Tibial nerve (tissue), 4 donors: Measurements from ENCODE around the gene CCL16. TPM values are rescaled to one million over a fixed set of nuclear protein-coding genes. Genes with fewer than 3 reads are reported as not detected.

Source experiments
- DNase-seq, 2 donors: peaks; one replicate each; pipeline ENCODE4 v3.0.0-alpha.2; 2019; ENCODE audit warnings: low spot score in 2 of 2
- H3K27ac ChIP-seq, 4 donors: fragments of 200-600 bp; sonication (generic) in 3 of 4; one replicate each; pipeline ENCODE4 v1.5.1; 2017 to 2019; ENCODE audit warnings: mild to moderate bottlenecking in 1 of 4
- H3K27me3 ChIP-seq, 2 donors: fragments of 200-600 bp; sonication (generic) in 1 of 2; one replicate each; pipeline versions ENCODE4 v1.5.1 to v1.6.0; 2017 to 2019
- H3K36me3 ChIP-seq, 3 donors: fragments of 200-600 bp; sonication (generic); one replicate each; pipeline ENCODE4 v1.5.1; 2018 to 2019
- H3K4me1 ChIP-seq, 4 donors: fragments of 200-600 bp; sonication (generic) in 3 of 4; one replicate each; pipeline ENCODE4 v1.5.1; 2017 to 2019
- H3K4me3 ChIP-seq, 4 donors: fragments of 200-600 bp; sonication (generic) in 3 of 4; one replicate each; pipeline ENCODE4 v1.5.1; 2017 to 2019; ENCODE audit warnings: mild to moderate bottlenecking in 1 of 4, moderate library complexity in 1 of 4
- H3K9me3 ChIP-seq, 4 donors: fragments of 200-600 bp; sonication (generic) in 3 of 4; one replicate each; pipeline ENCODE4 v1.5.1; 2017 to 2019
- EP300 ChIP-seq, 2 donors: sonication (generic); formaldehyde crosslinking; IDR thresholded peaks; one replicate each; pipeline ENCODE4 v1.6.1; 2017; ENCODE audit warnings: antibody characterized with exemption in 2 of 2, mild to moderate bottlenecking in 1 of 2
- POLR2A ChIP-seq, 2 donors: fragments of 450-650 bp; IDR thresholded peaks; one replicate each; pipeline ENCODE4 v1.6.1; 2017; ENCODE audit warnings: antibody characterized with exemption in 2 of 2, mild to moderate bottlenecking in 2 of 2, moderate library complexity in 2 of 2
- WGBS, 2 donors: methylation state at CpG; one replicate each; pipeline ENCODE4 v1.1.5; 2018; 5-methylcytosine and 5-hydroxymethylcytosine counted together
- total RNA-seq, 4 donors: library from RNA; depleted of rRNA; stranded (reverse); fragments of >200 nt; gene quantifications; one replicate each; pipeline ENCODE4 v1.1.0, GENCODE V29; 2016
- TF ChIP-seq, protein P1 (sequence below), 5 experiments: fragments of 200-600 bp in 3 of 5; fragments of 450-650 bp in 2 of 5; sonication (generic) in 3 of 5; IDR thresholded peaks; one replicate each; pipeline ENCODE4 v1.5.1; 2016 to 2019; ENCODE audit warnings: antibody characterized with exemption in 5 of 5, mild to moderate bottlenecking in 3 of 5, moderate library complexity in 2 of 5

Gene CCL16
- total RNA-seq, 4 donors from 2014 or later, result not detected

DNA sequence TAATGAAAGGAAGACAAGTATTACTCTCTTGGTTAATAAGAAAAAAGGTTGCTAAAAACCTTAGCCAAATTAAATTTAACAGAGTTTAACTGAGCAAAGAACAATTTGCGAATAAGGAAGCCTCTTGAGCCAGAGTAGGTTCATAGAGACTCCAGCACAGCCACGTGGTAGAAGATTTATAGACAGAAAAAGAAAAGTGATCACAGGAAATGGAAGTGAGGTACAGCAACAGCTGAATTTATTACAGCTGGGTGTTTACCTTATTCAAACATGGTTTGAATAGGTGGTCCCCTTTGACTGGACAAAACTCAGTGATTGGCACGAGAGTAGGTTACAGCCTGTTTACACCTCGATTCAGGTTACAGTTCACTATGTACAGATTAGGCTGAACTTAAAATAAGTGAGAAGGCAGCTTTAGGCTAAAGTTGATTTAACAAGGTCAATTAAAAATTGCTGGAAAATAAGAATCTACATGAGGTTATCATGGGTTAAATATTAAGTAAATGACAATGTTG lies 23.4 kb upstream of the CCL16 start:
- Histone ChIP-seq H3K4me1 (no peaks in the 10 kb centered on the region), H3K27me3 (no peaks in the 10 kb centered on the region)
- 45 to 56% methylated on average over 4 of the region's 4 CpGs for whole genome bisulfite sequencing, 2 donors

DNA sequence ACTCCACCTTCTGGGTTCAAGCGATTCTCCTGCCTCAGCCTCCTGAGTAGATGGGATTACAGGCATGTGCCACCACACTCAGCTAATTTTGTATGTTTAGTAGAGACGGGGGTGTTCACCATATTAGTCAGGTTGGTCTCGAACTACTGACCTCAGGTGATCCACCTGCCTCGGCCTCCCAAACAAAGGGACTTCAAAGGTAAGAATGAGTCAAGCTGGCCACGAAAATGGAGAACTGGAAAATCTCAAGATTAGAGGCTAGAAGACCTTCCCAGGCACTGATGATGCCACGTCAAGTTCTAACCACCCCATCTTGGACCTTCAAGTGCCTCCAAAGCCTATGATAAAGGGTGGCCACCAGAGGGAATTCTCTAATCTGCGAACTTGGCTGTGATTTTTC lies 21.3 kb upstream of the CCL16 start:
- DNase-seq, result no peak
- H3K4me3 ChIP-seq, result no peak overlapping the region
- H3K36me3 ChIP-seq, result no peaks in the 10 kb centered on the region
- no peak for TF ChIP-seq EP300 (IDR thresholded peaks at IDR 0.05)
- TF ChIP-seq POLR2A (IDR thresholded peaks at IDR 0.05), result no peak
- TF ChIP-seq, protein P1, sequence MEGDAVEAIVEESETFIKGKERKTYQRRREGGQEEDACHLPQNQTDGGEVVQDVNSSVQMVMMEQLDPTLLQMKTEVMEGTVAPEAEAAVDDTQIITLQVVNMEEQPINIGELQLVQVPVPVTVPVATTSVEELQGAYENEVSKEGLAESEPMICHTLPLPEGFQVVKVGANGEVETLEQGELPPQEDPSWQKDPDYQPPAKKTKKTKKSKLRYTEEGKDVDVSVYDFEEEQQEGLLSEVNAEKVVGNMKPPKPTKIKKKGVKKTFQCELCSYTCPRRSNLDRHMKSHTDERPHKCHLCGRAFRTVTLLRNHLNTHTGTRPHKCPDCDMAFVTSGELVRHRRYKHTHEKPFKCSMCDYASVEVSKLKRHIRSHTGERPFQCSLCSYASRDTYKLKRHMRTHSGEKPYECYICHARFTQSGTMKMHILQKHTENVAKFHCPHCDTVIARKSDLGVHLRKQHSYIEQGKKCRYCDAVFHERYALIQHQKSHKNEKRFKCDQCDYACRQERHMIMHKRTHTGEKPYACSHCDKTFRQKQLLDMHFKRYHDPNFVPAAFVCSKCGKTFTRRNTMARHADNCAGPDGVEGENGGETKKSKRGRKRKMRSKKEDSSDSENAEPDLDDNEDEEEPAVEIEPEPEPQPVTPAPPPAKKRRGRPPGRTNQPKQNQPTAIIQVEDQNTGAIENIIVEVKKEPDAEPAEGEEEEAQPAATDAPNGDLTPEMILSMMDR (IDR thresholded peaks at IDR 0.05), result no peak
- H3K27me3 ChIP-seq, result no peaks in the 10 kb centered on the region
- no peak overlapping the region for H3K27ac ChIP-seq
- no peaks in the 10 kb centered on the region for H3K4me1 ChIP-seq
- 90 to 92% methylated on average over 7 of the region's 7 CpGs for WGBS, 2 donors
- peaks cover 0 to 1% (median 0%) of the 10 kb centered on the region in 4 donors for H3K9me3 ChIP-seq

More for the DNA sequence above, 23.4 kb upstream of the CCL16 start:
- TF ChIP-seq EP300 (IDR thresholded peaks at IDR 0.05) (no peak), POLR2A (IDR thresholded peaks at IDR 0.05) (no peak)
- TF ChIP-seq, protein P1 (IDR thresholded peaks at IDR 0.05), result no peak
- peaks cover 0 to 22% (median 0%) of the 10 kb centered on the region in 4 donors for H3K9me3 ChIP-seq
- H3K4me3 ChIP-seq, result no peak overlapping the region
- H3K27ac ChIP-seq, result no peak overlapping the region
- H3K36me3 ChIP-seq, result no peaks in the 10 kb centered on the region
- no peak for DNase-seq

DNA sequence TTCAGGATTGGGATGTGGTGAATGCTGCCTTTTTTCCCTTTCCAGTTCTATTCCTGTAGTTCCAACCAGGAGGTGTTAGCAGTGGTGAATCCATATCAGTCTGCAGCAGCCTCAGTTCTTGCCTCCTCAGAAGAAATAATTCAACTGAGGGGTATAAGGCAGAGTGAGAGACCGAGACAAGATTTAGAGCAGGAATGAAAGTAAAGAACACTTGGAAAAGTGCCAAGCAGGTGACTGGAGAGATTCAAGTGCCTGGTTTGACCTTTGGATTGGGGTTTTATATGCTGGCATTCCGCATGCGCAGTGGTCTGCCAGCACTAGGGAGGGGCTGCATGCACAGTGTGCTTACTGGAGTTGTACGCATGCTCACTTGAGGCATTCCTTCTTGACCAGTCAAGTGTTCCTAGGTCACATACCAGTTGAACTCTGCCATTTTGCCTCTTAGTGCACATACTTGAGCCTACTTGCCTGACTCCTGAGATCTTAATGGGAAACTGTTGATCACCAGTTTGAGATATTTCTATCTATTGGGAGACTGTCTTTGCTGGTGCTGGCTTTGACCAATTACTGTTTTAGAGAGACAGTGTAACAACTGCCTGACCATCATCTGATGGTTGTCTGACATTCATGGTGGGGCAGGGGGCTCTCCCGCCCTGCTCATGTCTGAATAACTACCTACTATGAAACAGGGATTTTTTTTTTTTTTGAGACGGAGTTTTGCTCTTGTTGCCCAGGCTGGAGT lies 20.7 kb upstream of the CCL16 start:
- 46 to 68% methylated on average over 6 of the region's 6 CpGs for WGBS, 2 donors
- no peaks in the 10 kb centered on the region for H3K4me1 ChIP-seq

DNA sequence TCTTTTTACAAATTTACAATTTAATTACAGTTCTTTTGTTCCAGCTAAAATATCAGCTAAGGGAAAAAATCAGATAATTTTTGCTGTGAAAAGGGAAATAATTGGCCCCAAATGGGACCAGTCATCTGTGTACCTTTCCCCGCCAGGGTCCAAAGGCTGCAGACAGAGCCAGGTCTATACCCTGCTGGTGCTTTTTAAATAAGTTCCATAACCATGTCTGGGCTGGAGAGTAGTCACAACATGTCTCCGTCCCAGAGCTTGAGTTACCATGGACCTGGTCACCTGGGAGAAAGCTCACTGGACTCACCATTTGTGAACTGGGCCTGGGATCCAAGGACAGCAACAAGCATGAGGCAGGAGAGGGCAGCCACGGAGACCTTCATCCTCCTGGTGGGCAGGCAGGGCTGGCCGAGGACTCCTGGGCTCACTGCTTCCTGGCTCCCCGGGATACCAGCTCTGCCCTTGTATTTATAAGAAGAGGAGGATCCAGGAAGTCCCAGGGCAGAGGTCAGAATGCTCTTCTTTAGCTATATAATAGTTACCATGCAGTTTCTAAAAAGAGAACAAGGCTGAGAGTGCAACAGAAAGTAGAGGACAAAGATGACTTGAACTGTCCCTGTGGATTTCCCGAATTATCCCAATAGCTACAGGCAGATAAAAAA lies 19.9 kb upstream of the CCL16 start, which contains the start of gene CCL15:
TSS of gene CCL15 (minus strand) at position 444 of the 662 bp plus-strand sequence. CDS start at position 383, 61 bp downstream.
- DNase-seq, result no peak
- no peak within 1 kb of the TSS for H3K4me3 ChIP-seq
- no peaks in the 10 kb centered on the region for H3K4me1 ChIP-seq
- H3K27ac ChIP-seq, result peak within 1 kb of the TSS in 1 of 4 donors; percentile 26
- TF ChIP-seq, protein P1 (IDR thresholded peaks at IDR 0.05), result no peak
- TF ChIP-seq EP300 (IDR thresholded peaks at IDR 0.05), result no peak
- no peak for TF ChIP-seq POLR2A (IDR thresholded peaks at IDR 0.05)
- H3K36me3 ChIP-seq, result no peaks in the 10 kb centered on the region
- WGBS, 2 donors, result 54 to 55% methylated on average over 6 of the region's 6 CpGs
- H3K27me3 ChIP-seq, result no peaks in the 10 kb centered on the region
- no peaks in the 10 kb centered on the region for H3K9me3 ChIP-seq

More for the DNA sequence above, 20.7 kb upstream of the CCL16 start:
- no peak overlapping the region for H3K27ac ChIP-seq
- no peak for DNase-seq
- TF ChIP-seq, protein P1 (IDR thresholded peaks at IDR 0.05), result no peak
- TF ChIP-seq POLR2A (IDR thresholded peaks at IDR 0.05), result no peak
- no peak for TF ChIP-seq EP300 (IDR thresholded peaks at IDR 0.05)
- no peaks in the 10 kb centered on the region for H3K27me3 ChIP-seq
- H3K9me3 ChIP-seq, result no peaks in the 10 kb centered on the region
- no peaks in the 10 kb centered on the region for H3K36me3 ChIP-seq
- H3K4me3 ChIP-seq, result no peak overlapping the region

DNA sequence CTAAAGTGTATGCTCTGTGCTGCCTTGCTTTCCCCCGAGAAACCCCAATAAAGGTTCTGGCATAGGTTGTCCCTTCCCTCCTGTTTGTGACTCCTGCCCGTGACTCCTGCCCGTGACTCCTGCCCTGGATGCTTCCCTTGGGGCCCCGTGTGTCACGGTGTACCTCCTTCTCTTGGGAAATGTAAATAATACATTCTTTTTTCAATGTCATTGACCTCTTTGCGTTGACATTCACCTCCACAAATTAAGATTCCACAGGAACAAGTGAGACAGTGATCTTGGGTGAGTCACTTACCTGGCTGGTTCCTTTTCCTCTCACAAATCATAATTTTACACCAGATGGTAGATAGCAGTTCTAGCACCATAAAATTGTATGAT lies 19.4 kb upstream of the CCL16 start:
- H3K4me3 ChIP-seq, result no peak overlapping the region
- peak overlapping the region in 1 of 4 donors; percentile 26 for H3K27ac ChIP-seq
- TF ChIP-seq EP300 (IDR thresholded peaks at IDR 0.05), result no peak
- TF ChIP-seq, protein P1 (IDR thresholded peaks at IDR 0.05), result no peak
- no peak for TF ChIP-seq POLR2A (IDR thresholded peaks at IDR 0.05)
- H3K4me1 ChIP-seq, result no peaks in the 10 kb centered on the region
- no peaks in the 10 kb centered on the region for H3K9me3 ChIP-seq
- no peaks in the 10 kb centered on the region for H3K27me3 ChIP-seq
- WGBS, 2 donors, result 69 to 71% methylated on average over 6 of the region's 6 CpGs
- no peaks in the 10 kb centered on the region for H3K36me3 ChIP-seq
- no peak for DNase-seq
